Measurements from ENCODE around the gene APBA1.

DNA sequence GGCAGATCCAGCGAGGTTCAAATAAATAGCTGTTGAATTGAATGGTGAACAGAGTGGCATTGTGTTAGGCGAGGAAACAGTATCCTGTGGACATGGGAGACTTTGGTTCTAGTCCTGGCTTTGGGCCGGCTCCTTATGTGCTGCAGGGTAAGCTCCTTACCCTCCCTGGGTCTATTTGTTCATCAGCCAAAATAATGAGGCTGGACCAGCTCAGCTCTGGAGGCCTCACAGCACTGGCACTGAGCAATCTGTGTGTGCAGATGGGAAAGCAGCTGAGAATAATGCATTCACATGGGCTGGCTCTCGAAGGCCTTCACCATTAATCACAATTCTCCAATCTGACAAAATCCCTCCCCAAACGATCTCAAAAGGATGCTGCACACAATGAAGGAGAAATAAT, 81.9 kb downstream of the APBA1 start:
- TF ChIP-seq, protein P1, sequence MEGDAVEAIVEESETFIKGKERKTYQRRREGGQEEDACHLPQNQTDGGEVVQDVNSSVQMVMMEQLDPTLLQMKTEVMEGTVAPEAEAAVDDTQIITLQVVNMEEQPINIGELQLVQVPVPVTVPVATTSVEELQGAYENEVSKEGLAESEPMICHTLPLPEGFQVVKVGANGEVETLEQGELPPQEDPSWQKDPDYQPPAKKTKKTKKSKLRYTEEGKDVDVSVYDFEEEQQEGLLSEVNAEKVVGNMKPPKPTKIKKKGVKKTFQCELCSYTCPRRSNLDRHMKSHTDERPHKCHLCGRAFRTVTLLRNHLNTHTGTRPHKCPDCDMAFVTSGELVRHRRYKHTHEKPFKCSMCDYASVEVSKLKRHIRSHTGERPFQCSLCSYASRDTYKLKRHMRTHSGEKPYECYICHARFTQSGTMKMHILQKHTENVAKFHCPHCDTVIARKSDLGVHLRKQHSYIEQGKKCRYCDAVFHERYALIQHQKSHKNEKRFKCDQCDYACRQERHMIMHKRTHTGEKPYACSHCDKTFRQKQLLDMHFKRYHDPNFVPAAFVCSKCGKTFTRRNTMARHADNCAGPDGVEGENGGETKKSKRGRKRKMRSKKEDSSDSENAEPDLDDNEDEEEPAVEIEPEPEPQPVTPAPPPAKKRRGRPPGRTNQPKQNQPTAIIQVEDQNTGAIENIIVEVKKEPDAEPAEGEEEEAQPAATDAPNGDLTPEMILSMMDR (optimal IDR thresholded peaks at IDR 0.05 in 1 of 3, IDR thresholded peaks at IDR 0.05 in 1 of 3, conservative IDR thresholded peaks at IDR 0.05 in 1 of 3; ENCODE audit: extremely low read depth in 1 of 3, insufficient read depth in 2 of 3, low read length in 3 of 3) = no peak
- no peak for TF ChIP-seq EZH2 (IDR thresholded peaks at IDR 0.05; ENCODE audit: low read length)

Data from keratinocyte (primary cell).